Hepatocyte (in vitro differentiated cells): Measurements from ENCODE around the gene RUNX1.

Source experiments
- CTCF ChIP-seq: fragments of 200-600 bp; sonication (generic); IDR thresholded peaks from 2 replicates; pipeline ENCODE4 v1.5.1; 2016; ENCODE audit warnings: antibody characterized with exemption, mild to moderate bottlenecking; ENCODE audit not compliant: poor library complexity
- EZH2 ChIP-seq: fragments of 200-600 bp; sonication (generic); IDR thresholded peaks from 2 replicates; pipeline ENCODE4 v1.6.1; 2016; ENCODE audit warnings: antibody characterized with exemption, mild to moderate bottlenecking, borderline replicate concordance
- EZH2phosphoT487 ChIP-seq: fragments of 200-600 bp; sonication (generic); IDR thresholded peaks from one replicate; pipeline ENCODE4 v1.6.1; 2018; ENCODE audit warnings: antibody characterized with exemption, mild to moderate bottlenecking, low read depth, moderate library complexity; ENCODE audit not compliant: unreplicated experiment, severe bottlenecking

DNA sequence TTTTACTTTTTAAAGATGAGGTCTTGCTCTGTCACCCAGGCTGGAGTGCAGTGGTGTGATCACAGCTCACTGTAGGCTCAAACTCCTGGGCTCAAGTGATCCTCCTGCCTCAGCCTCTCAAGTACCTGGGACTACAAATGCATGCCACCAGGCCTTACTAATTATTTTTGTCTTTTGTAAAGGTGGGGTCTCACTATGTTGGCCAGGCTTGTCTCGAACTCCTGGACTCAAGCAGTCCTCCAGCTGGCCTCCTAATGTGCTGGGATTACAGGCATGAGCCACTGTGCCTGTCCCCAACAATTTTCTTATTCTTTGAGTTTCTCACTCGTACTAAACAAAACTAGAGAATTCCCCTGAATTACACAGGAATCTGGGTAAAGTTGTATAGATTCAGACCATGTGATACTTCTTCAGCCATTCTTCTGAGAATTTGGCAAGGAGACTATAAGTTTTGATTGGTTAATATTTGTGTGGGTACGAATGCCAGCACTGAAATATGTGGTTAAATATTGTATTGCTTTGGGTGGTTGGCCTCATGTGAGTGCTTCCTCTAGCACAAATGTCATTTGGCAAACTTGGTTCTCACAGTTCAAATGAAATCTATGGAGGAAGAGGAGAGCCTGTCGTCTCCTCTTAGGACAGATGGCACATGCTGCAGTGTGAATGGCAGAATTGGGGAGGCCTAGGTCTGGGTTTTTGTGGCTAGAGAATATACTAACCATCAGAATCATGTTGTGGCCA is 104.9 kb downstream of the RUNX1 start:
- TF ChIP-seq CTCF = no peak
- TF ChIP-seq EZH2phosphoT487 = no peak
- no peak for TF ChIP-seq EZH2
